ENCODE measurements around the gene GRWD1. TPM values are rescaled to one million over a fixed set of nuclear protein-coding genes. Genes with fewer than 3 reads are reported as not detected.

The GRWD1 gene
- total RNA-seq, 1 experiment from 2014 or later: 64.8 TPM

GRCh38 chr19:48451624-48452023 is 5.8 kb downstream of the GRWD1 start:
- H2AFZ ChIP-seq (ENCODE audit: low read depth, low read length, poor library complexity, severe bottlenecking): no peak overlapping the region
- ATAC-seq (no peak), DNase-seq (ENCODE audit: low read depth, low spot score) (no peak)
- ChIA-PET POLR2A (no interaction called here), CTCF (no interaction called here), RAD21 (ENCODE audit: low non-redundant PET in 1 of 2, low total read pairs in 2 of 2, uncharacterized antibody in 2 of 2, unreplicated experiment in 2 of 2) (no interaction called here)
- peaks cover 94% of the 10 kb centered on the region for H3K79me2 ChIP-seq (ENCODE audit: insufficient read depth, low read length)
- H3K4me3 ChIP-seq (replicated peaks in 1 of 2; ENCODE audit: low read depth in 1 of 2, low read length in 2 of 2): no peak overlapping the region
- no peak overlapping the region for H3K27ac ChIP-seq (ENCODE audit: low read depth, low read length)
- peaks cover 0 to 3% of the 10 kb centered on the region in 2 experiments; a peak in 1 of 4 replicates for H3K4me1 ChIP-seq (ENCODE audit: control insufficient read depth in 1 of 2, insufficient read depth in 2 of 2, low read length in 2 of 2)
- BruUV-seq (replicated peaks): no TSS peak
- H3K27me3 ChIP-seq (ENCODE audit: insufficient read depth, low read length): no peaks in the 10 kb centered on the region
- no peaks in the 10 kb centered on the region; the same call in 1 of the 2 replicates for H4K20me1 ChIP-seq (ENCODE audit: insufficient read depth)
- no peaks in the 10 kb centered on the region for H3K9me2 ChIP-seq (ENCODE audit: insufficient read depth)
- H3K9me3 ChIP-seq (ENCODE audit: control insufficient read depth in 1 of 2, insufficient read depth in 1 of 2, low read depth in 1 of 2, low read length in 2 of 2): no peaks in the 10 kb centered on the region
- H3K9ac ChIP-seq (ENCODE audit: low read length): no peak overlapping the region
- peaks cover 29 to 83% of the 10 kb centered on the region in 2 experiments for H3K36me3 ChIP-seq (ENCODE audit: control insufficient read depth in 1 of 2, insufficient read depth in 2 of 2, low read length in 2 of 2)
- TF ChIP-seq TCF7L2 (IDR thresholded peaks at IDR 0.05; ENCODE audit: borderline replicate concordance, extremely low read depth, insufficient read depth, insufficient read length): no peak
- TF ChIP-seq ZBTB33 (IDR thresholded peaks at IDR 0.05; ENCODE audit: extremely low read depth, insufficient replicate concordance, low read length): no peak
- no peak for TF ChIP-seq SRF (IDR thresholded peaks at IDR 0.05; ENCODE audit: low read depth)
- no peak for TF ChIP-seq EGR1 (IDR thresholded peaks at IDR 0.05; ENCODE audit: low read depth)
- no peak for TF ChIP-seq CEBPB (IDR thresholded peaks at IDR 0.05; ENCODE audit: low read depth)
- no peak for TF ChIP-seq CTCF (IDR thresholded peaks at IDR 0.05 in 2 of 3, conservative IDR thresholded peaks at IDR 0.05 in 1 of 3; ENCODE audit: borderline replicate concordance in 1 of 3, insufficient read depth in 1 of 3, low read depth in 2 of 3, low read length in 2 of 3)
- no peak for TF ChIP-seq SIN3A (IDR thresholded peaks at IDR 0.05; ENCODE audit: low read depth)
- TF ChIP-seq, protein P1, sequence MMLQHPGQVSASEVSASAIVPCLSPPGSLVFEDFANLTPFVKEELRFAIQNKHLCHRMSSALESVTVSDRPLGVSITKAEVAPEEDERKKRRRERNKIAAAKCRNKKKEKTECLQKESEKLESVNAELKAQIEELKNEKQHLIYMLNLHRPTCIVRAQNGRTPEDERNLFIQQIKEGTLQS (IDR thresholded peaks at IDR 0.05): no peak
- no peak for TF ChIP-seq YY1 (IDR thresholded peaks at IDR 0.05; ENCODE audit: extremely low read depth, insufficient replicate concordance, low read depth, low read length)
- TF ChIP-seq EZH2phosphoT487 (IDR thresholded peaks at IDR 0.05; ENCODE audit: borderline replicate concordance): no peak
- TF ChIP-seq ELF1 (IDR thresholded peaks at IDR 0.05; ENCODE audit: borderline replicate concordance, low read depth): no peak
- TF ChIP-seq, protein P2, sequence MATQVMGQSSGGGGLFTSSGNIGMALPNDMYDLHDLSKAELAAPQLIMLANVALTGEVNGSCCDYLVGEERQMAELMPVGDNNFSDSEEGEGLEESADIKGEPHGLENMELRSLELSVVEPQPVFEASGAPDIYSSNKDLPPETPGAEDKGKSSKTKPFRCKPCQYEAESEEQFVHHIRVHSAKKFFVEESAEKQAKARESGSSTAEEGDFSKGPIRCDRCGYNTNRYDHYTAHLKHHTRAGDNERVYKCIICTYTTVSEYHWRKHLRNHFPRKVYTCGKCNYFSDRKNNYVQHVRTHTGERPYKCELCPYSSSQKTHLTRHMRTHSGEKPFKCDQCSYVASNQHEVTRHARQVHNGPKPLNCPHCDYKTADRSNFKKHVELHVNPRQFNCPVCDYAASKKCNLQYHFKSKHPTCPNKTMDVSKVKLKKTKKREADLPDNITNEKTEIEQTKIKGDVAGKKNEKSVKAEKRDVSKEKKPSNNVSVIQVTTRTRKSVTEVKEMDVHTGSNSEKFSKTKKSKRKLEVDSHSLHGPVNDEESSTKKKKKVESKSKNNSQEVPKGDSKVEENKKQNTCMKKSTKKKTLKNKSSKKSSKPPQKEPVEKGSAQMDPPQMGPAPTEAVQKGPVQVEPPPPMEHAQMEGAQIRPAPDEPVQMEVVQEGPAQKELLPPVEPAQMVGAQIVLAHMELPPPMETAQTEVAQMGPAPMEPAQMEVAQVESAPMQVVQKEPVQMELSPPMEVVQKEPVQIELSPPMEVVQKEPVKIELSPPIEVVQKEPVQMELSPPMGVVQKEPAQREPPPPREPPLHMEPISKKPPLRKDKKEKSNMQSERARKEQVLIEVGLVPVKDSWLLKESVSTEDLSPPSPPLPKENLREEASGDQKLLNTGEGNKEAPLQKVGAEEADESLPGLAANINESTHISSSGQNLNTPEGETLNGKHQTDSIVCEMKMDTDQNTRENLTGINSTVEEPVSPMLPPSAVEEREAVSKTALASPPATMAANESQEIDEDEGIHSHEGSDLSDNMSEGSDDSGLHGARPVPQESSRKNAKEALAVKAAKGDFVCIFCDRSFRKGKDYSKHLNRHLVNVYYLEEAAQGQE (IDR thresholded peaks at IDR 0.05; ENCODE audit: low read depth): no peak
- intact Hi-C loops (cut with micrococcal nuclease): no loop called here
- no peak overlapping the region for H3K4me2 ChIP-seq (ENCODE audit: low read length)
